Type B pancreatic cell (in vitro differentiated cells): Measurements from ENCODE around the gene ADAM22. TPM values are rescaled to one million over a fixed set of nuclear protein-coding genes. Genes with fewer than 3 reads are reported as not detected.

Experiments used
- DNase-seq: peaks from one replicate; pipeline ENCODE4 v3.0.0; 2021; ENCODE audit warnings: mixed read lengths; ENCODE audit not compliant: unreplicated experiment; ENCODE audit errors: extremely low spot score
- H3K27ac Mint-ChIP-seq: 2 replicates; pipeline ENCODE4 v1.8.0; 2021; ENCODE audit warnings: mild to moderate bottlenecking, mixed read lengths
- H3K27me3 Mint-ChIP-seq: 2 replicates; pipeline ENCODE4 v1.8.0; 2021; ENCODE audit warnings: mixed read lengths
- H3K36me3 Mint-ChIP-seq: 2 replicates; pipeline ENCODE4 v1.8.0; 2021; ENCODE audit warnings: mixed read lengths
- H3K4me1 Mint-ChIP-seq: one replicate; pipeline ENCODE4 v1.8.0; 2021; ENCODE audit warnings: mixed read lengths; ENCODE audit not compliant: unreplicated experiment
- H3K4me3 Mint-ChIP-seq: 2 replicates; pipeline ENCODE4 v1.8.0; 2021; ENCODE audit warnings: mild to moderate bottlenecking, mixed read lengths
- H3K9me3 Mint-ChIP-seq: 2 replicates; pipeline ENCODE4 v1.8.0; 2021; ENCODE audit warnings: mixed read lengths
- CTCF ChIP-seq: fragments of 200-600 bp; sonication (generic); conservative IDR thresholded peaks from 2 replicates; pipeline ENCODE4 v1.5.0; 2021; ENCODE audit warnings: antibody characterized with exemption, mild to moderate bottlenecking
- total RNA-seq: library from RNA; stranded (reverse); gene quantifications from 2 replicates; pipeline ENCODE4 v1.2.1, GENCODE V29; 2021; ENCODE audit warnings: low replicate concordance

ADAM22 gene
- total RNA-seq, 1 donor from 2014 or later, result 8.1 TPM

GRCh38 chr7:88191911-88192310 is 257.9 kb downstream of the ADAM22 start:
- no peak for TF ChIP-seq CTCF
- DNase-seq, result no peak
- Mint-ChIP-seq H3K36me3 (no peaks in the 10 kb centered on the region), H3K27me3 (no peaks in the 10 kb centered on the region), H3K4me1 (no peaks in the 10 kb centered on the region), H3K9me3 (no peaks in the 10 kb centered on the region), H3K4me3 (no peak overlapping the region), H3K27ac (no peak overlapping the region)

- no peak overlapping the region for H3K27ac Mint-ChIP-seq
Observed at GRCh38 chr7:88200261-88200660, 266.2 kb downstream of the ADAM22 start.

GRCh38 chr7:88200789-88201188 is 266.7 kb downstream of the ADAM22 start:
- H3K4me1 Mint-ChIP-seq, result peaks cover 5% of the 10 kb centered on the region
- peaks cover 25% of the 10 kb centered on the region for H3K36me3 Mint-ChIP-seq
- H3K9me3 Mint-ChIP-seq, result no peaks in the 10 kb centered on the region
- H3K27ac Mint-ChIP-seq, result no peak overlapping the region
- TF ChIP-seq CTCF, result no peak
- H3K27me3 Mint-ChIP-seq, result no peaks in the 10 kb centered on the region
- no peak overlapping the region for H3K4me3 Mint-ChIP-seq
- DNase-seq, result no peak

More at GRCh38 chr7:88200261-88200660, 266.2 kb downstream of the ADAM22 start:
- peaks cover 19% of the 10 kb centered on the region for H3K36me3 Mint-ChIP-seq
- H3K9me3 Mint-ChIP-seq, result no peaks in the 10 kb centered on the region
- TF ChIP-seq CTCF, result no peak
- DNase-seq, result no peak
- H3K4me3 Mint-ChIP-seq, result no peak overlapping the region
- H3K27me3 Mint-ChIP-seq, result no peaks in the 10 kb centered on the region
- H3K4me1 Mint-ChIP-seq, result peaks cover 5% of the 10 kb centered on the region

GRCh38 chr7:88201305-88201704 is 267.3 kb downstream of the ADAM22 start:
- DNase-seq, result no peak
- peaks cover 5% of the 10 kb centered on the region for H3K4me1 Mint-ChIP-seq
- H3K36me3 Mint-ChIP-seq, result peaks cover 30% of the 10 kb centered on the region
- no peak overlapping the region for H3K27ac Mint-ChIP-seq
- no peak overlapping the region for H3K4me3 Mint-ChIP-seq
- H3K9me3 Mint-ChIP-seq, result no peaks in the 10 kb centered on the region
- H3K27me3 Mint-ChIP-seq, result no peaks in the 10 kb centered on the region
- no peak for TF ChIP-seq CTCF

GRCh38 chr7:88202278-88202677 is 268.2 kb downstream of the ADAM22 start:
- no peaks in the 10 kb centered on the region for H3K27me3 Mint-ChIP-seq
- H3K9me3 Mint-ChIP-seq, result no peaks in the 10 kb centered on the region
- H3K36me3 Mint-ChIP-seq, result peaks cover 31% of the 10 kb centered on the region
- DNase-seq, result no peak
- H3K27ac Mint-ChIP-seq, result no peak overlapping the region
- no peak overlapping the region for H3K4me3 Mint-ChIP-seq
- TF ChIP-seq CTCF, result no peak
- peaks cover 5% of the 10 kb centered on the region for H3K4me1 Mint-ChIP-seq

GRCh38 chr7:88202799-88203198 is 268.7 kb downstream of the ADAM22 start:
- Mint-ChIP-seq H3K9me3 (no peaks in the 10 kb centered on the region), H3K4me3 (no peak overlapping the region), H3K4me1 (peaks cover 5% of the 10 kb centered on the region), H3K27ac (no peak overlapping the region), H3K36me3 (peaks cover 31% of the 10 kb centered on the region), H3K27me3 (no peaks in the 10 kb centered on the region)
- DNase-seq, result no peak
- TF ChIP-seq CTCF, result no peak
